NOMO-1 treated with dmso at 0.1 percent for 144 hours (cell line): Measurements from ENCODE around the gene COL9A2.

Source experiments
- DNase-seq: peaks from one replicate; lab custom pipeline; 2025; ENCODE audit not compliant: unreplicated experiment; lab: John Stamatoyannopoulos, UW

Gene COL9A2

GRCh38 chr1:40264354-40264781, 52.7 kb downstream of the COL9A2 start:
- no peak for DNase-seq

- no peak for DNase-seq
Measured at GRCh38 chr1:40258445-40258769, 58.7 kb downstream of the COL9A2 start.

GRCh38 chr1:40257688-40258444, 59.2 kb downstream of the COL9A2 start, which contains the start of gene ZMPSTE24:
Gene ZMPSTE24, plus strand, starts transcription at chr1:40258236. Its CDS starts 36 bp downstream, at chr1:40258272.
- peak; percentile 97 for DNase-seq

DNA sequence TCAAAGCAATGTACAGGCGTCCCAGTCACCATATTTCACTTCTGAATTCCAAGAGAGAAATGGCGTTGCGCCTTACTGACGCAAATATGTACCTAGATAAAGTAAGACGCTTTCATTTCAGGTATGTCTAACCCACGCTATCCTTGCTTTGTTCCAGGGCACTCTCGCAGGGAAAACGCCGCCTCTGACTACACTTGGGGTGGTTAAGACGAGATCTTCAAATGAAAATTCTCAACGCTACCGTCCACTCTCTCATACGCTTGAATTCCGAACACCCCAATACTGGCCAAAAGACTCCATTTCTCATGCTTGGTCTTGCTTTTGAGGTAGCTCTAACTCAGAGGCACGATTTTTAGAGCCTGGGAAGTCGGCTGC, 59.8 kb downstream of the COL9A2 start:
- DNase-seq, result no peak

- no peak for DNase-seq
Measured at GRCh38 chr1:40256401-40257084, 60.5 kb downstream of the COL9A2 start.

GRCh38 chr1:40255231-40255630, 61.9 kb downstream of the COL9A2 start:
- DNase-seq, result no peak

- DNase-seq, result no peak
Measured at GRCh38 chr1:40252601-40253000, 64.5 kb downstream of the COL9A2 start.

DNA sequence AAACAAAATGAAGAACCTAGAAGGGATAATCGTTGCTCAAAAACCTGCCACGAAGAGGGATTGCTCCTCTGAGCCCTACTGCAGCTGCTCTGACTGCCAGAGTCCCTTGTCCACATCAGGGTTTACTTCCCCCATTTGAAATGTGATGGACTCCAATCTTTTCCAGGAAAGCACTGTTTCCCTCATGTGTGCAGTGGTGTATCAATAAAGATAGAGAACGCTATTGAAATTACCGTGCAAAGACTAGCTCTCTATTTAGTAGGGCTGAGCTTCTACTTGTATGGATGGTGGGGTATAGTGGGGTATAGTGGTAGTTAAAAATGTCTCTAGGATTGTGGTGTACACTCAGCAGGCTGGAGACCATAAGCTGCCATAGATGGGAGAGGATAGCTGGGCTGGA, 65.6 kb downstream of the COL9A2 start:
- peak; percentile 10 for DNase-seq
